DND-41 (cell line): Measurements from ENCODE around the gene NRXN3.

Source experiments
- ATAC-seq: fragments of 200-7000 bp; cut with Tn5 transposase; 3 replicates; pipeline ENCODE4 v1.9.1; 2021; ENCODE audit warnings: low read depth; ENCODE audit not compliant: insufficient read depth
- DNase-seq: peaks from one replicate; pipeline ENCODE4 v3.0.0-alpha.2; 2020
- H2AFZ ChIP-seq: 2 replicates; pipeline ENCODE4 v1.6.0; 2012; ENCODE audit warnings: low read depth, low read length
- H3K27ac ChIP-seq: 2 replicates; pipeline ENCODE4 v1.5.1; 2012; ENCODE audit warnings: low read length, inconsistent platforms
- H3K27me3 ChIP-seq: fragments of 200-600 bp; sonication (generic); 2 replicates; pipeline ENCODE4 v1.6.0; 2012; ENCODE audit warnings: low read length, mild to moderate bottlenecking, inconsistent platforms; ENCODE audit not compliant: insufficient read depth, poor library complexity
- H3K36me3 ChIP-seq: 2 replicates; pipeline ENCODE4 v1.5.1; 2012; ENCODE audit warnings: low read length, inconsistent platforms; ENCODE audit not compliant: insufficient read depth
- H3K4me1 ChIP-seq: 2 replicates; pipeline ENCODE4 v1.5.1; 2012; ENCODE audit warnings: mild to moderate bottlenecking, low read length; ENCODE audit not compliant: insufficient read depth
- H3K4me2 ChIP-seq: 2 replicates; pipeline ENCODE4 v1.6.0; 2012; ENCODE audit warnings: mild to moderate bottlenecking, moderate library complexity, low read length, inconsistent platforms; ENCODE audit not compliant: insufficient read depth
- H3K4me3 ChIP-seq, 2 experiments: fragments of 200-600 bp in 1 of 2; shearing (Covaris generic) in 1 of 2; 2 replicates each; pipeline ENCODE4 v1.5.1; 2012 to 2016; ENCODE audit warnings: inconsistent platforms in 2 of 2, low read length in 2 of 2, mild to moderate bottlenecking in 2 of 2, low read depth in 1 of 2, moderate library complexity in 1 of 2
- H3K79me2 ChIP-seq: 2 replicates; pipeline ENCODE4 v1.6.0; 2012; ENCODE audit warnings: low read length, inconsistent platforms; ENCODE audit not compliant: insufficient read depth
- H3K9ac ChIP-seq: 2 replicates; pipeline ENCODE4 v1.6.0; 2012; ENCODE audit warnings: low read depth, mild to moderate bottlenecking, inconsistent platforms, low read length, moderate library complexity
- H3K9me3 ChIP-seq: 2 replicates; pipeline ENCODE4 v1.5.1; 2012; ENCODE audit warnings: low read length, moderate library complexity, mild to moderate bottlenecking, inconsistent platforms; ENCODE audit not compliant: insufficient read depth, severe bottlenecking
- H4K20me1 ChIP-seq: 2 replicates; pipeline ENCODE4 v1.6.0; 2012; ENCODE audit warnings: low read length; ENCODE audit not compliant: insufficient read depth
- EZH2 ChIP-seq: IDR thresholded peaks from 3 replicates; pipeline ENCODE4 v1.6.1; 2012; ENCODE audit warnings: borderline replicate concordance, low read depth, mild to moderate bottlenecking, moderate library complexity, low read length, inconsistent platforms; ENCODE audit not compliant: severe bottlenecking
- TF ChIP-seq, protein P1 (sequence below): IDR thresholded peaks from 2 replicates; pipeline ENCODE4 v1.5.1; 2012; ENCODE audit warnings: borderline replicate concordance, low read length, moderate library complexity, mild to moderate bottlenecking; ENCODE audit not compliant: poor library complexity, severe bottlenecking; ENCODE audit errors: extremely low read depth

The NRXN3 gene

DNA sequence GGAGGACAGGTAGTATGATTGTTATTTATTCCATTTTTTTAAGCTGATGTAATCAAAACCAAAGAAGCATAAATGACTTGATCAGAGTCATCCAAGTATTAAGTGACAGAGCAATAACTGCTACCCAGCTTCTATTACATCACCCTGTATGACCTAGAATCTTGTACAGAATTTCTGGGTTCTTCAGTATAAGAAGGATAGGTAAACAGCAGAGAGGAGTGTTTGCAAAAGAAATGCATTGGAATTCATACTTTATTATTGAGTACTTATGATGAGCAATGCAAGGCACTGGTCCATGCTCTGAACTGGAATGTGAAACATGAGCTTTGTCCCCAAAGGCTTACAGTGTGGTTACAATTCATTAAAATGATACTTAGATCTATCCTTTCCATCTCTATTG lies 1124.3 kb downstream of the NRXN3 start:
- TF ChIP-seq, protein P1, sequence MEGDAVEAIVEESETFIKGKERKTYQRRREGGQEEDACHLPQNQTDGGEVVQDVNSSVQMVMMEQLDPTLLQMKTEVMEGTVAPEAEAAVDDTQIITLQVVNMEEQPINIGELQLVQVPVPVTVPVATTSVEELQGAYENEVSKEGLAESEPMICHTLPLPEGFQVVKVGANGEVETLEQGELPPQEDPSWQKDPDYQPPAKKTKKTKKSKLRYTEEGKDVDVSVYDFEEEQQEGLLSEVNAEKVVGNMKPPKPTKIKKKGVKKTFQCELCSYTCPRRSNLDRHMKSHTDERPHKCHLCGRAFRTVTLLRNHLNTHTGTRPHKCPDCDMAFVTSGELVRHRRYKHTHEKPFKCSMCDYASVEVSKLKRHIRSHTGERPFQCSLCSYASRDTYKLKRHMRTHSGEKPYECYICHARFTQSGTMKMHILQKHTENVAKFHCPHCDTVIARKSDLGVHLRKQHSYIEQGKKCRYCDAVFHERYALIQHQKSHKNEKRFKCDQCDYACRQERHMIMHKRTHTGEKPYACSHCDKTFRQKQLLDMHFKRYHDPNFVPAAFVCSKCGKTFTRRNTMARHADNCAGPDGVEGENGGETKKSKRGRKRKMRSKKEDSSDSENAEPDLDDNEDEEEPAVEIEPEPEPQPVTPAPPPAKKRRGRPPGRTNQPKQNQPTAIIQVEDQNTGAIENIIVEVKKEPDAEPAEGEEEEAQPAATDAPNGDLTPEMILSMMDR = no peak
- TF ChIP-seq EZH2 = no peak
- no peak overlapping the region for H3K4me2 ChIP-seq
- no peaks in the 10 kb centered on the region for H3K27me3 ChIP-seq
- ATAC-seq (no peak), DNase-seq (no peak)
- H3K9me3 ChIP-seq = no peaks in the 10 kb centered on the region
- H3K79me2 ChIP-seq = no peaks in the 10 kb centered on the region
- H4K20me1 ChIP-seq = no peaks in the 10 kb centered on the region
- no peaks in the 10 kb centered on the region for H3K36me3 ChIP-seq
- no peak overlapping the region for H3K27ac ChIP-seq
- no peak overlapping the region for H2AFZ ChIP-seq
- no peak overlapping the region for H3K4me3 ChIP-seq
- no peak overlapping the region for H3K9ac ChIP-seq
- no peaks in the 10 kb centered on the region for H3K4me1 ChIP-seq

DNA sequence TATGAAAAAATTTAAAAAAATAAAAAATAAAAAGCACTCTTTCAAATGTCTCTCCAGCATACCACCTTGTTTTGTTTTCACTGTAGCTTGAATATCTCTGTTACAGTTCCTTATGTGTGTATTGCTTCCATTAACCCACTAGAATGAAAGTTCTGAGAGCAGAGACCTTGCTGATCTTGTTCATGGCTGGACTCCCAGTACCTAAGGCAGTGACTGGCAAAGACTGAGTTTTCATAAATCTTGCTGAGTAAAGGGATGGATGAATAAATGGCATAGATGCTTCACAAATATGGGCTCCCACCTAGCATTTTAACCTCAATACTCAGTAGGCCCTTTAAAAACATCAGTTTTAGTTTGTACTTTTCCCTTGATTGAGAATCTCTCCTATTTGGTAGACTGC lies 1125.2 kb downstream of the NRXN3 start:
- Histone ChIP-seq H3K27ac (no peak overlapping the region), H3K4me3 (no peak overlapping the region), H3K27me3 (no peaks in the 10 kb centered on the region), H3K79me2 (no peaks in the 10 kb centered on the region), H3K4me1 (no peaks in the 10 kb centered on the region), H4K20me1 (no peaks in the 10 kb centered on the region), H3K9me3 (no peaks in the 10 kb centered on the region), H3K9ac (no peak overlapping the region), H3K4me2 (no peak overlapping the region), H2AFZ (no peak overlapping the region), H3K36me3 (no peaks in the 10 kb centered on the region)
- DNase-seq (no peak), ATAC-seq (no peak)
- TF ChIP-seq, protein P1 = no peak
- no peak for TF ChIP-seq EZH2

DNA sequence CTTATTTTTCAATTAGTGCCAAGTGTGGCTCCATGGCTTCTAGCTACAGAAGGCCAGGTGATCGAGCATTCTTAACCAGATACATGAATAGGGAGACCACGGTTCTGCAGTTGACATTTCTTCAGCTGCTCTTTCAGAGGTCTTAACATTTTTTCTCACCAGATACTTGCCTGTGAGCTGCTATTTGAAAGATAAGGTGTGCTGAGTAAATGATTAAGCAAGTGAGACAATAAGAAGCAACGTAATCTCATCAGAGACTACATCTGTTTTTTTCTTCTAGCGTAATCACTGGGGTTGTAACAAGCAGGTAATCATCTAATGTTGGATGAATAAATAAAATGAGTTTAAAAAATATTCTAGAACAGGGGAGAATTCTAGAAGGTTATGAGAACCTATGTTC lies 1128.2 kb downstream of the NRXN3 start:
- Histone ChIP-seq H3K4me1 (no peaks in the 10 kb centered on the region), H3K79me2 (no peaks in the 10 kb centered on the region), H3K27me3 (no peaks in the 10 kb centered on the region), H2AFZ (no peak overlapping the region), H3K4me3 (no peak overlapping the region), H3K9me3 (no peaks in the 10 kb centered on the region), H3K9ac (no peak overlapping the region), H3K36me3 (no peaks in the 10 kb centered on the region), H4K20me1 (no peaks in the 10 kb centered on the region), H3K27ac (no peak overlapping the region), H3K4me2 (no peak overlapping the region)
- ATAC-seq = no peak
- DNase-seq = no peak
- TF ChIP-seq EZH2 = no peak

DNA sequence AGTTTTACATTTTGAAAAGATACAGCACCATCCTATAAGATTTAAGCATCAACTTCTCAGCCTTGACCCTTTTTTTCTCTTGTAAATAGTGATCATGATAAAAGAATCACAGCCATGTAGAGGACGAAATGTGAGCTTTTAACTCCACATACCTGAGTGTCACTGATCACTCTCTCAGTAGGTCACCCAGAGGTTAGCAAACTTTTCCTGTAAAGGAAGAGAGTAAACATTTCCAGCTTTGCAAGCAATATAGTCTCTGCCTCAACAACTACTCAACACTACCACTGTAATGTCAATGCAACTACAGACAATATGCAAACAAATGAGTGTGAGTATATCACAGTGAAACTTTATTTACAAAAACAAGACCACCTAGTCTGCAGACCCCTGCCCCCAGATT lies 1129.0 kb downstream of the NRXN3 start:
- Histone ChIP-seq H3K27ac (no peak overlapping the region), H3K27me3 (no peaks in the 10 kb centered on the region), H3K4me2 (no peak overlapping the region), H2AFZ (no peak overlapping the region), H3K9ac (no peak overlapping the region), H3K4me1 (no peaks in the 10 kb centered on the region), H3K79me2 (no peaks in the 10 kb centered on the region), H4K20me1 (no peaks in the 10 kb centered on the region), H3K9me3 (no peaks in the 10 kb centered on the region), H3K36me3 (no peaks in the 10 kb centered on the region), H3K4me3 (no peak overlapping the region)
- DNase-seq = no peak
- TF ChIP-seq EZH2 = no peak
- TF ChIP-seq, protein P1 = no peak
- ATAC-seq = no peak
